Ishikawa (cell line): ENCODE measurements around the gene GPR37.

Source experiments
- CEBPB ChIP-seq: IDR thresholded peaks from 2 replicates; pipeline ENCODE4 v1.6.1; 2012
- CREB1 ChIP-seq: IDR thresholded peaks from 2 replicates; pipeline ENCODE4 v1.6.1; 2012; ENCODE audit warnings: low read depth
- EP300 ChIP-seq: IDR thresholded peaks from 2 replicates; pipeline ENCODE4 v1.6.1; 2012; ENCODE audit warnings: borderline replicate concordance
- FOXM1 ChIP-seq: IDR thresholded peaks from 2 replicates; pipeline ENCODE4 v1.6.1; 2012; ENCODE audit warnings: low read depth, borderline replicate concordance
- RAD21 ChIP-seq: IDR thresholded peaks from 2 replicates; pipeline ENCODE4 v1.6.1; 2012; ENCODE audit warnings: low read depth
- TEAD4 ChIP-seq: IDR thresholded peaks from 2 replicates; pipeline ENCODE4 v1.6.1; 2012
- TF ChIP-seq, protein P1 (sequence below): IDR thresholded peaks from 2 replicates; pipeline ENCODE4 v1.6.1; 2012; ENCODE audit warnings: low read depth, mild to moderate bottlenecking

DNA sequence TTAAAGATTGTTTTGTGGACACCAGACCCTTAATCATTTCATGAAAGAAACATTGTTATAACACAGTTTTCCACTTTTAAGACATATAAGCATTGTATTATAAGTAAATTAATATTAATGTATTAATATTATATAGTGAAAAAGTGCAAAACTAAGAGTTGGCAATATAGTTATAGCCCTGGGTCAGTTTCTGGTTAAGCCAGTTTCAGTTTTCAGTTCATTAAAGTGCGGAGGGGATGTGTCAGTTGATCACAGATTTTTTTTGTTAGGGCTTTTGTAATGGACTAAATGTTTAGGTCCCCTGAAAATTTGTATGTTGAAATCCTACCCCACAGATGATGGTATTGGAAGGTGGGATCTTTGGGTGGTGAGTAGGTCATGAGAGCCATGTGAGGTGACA, 45.7 kb upstream of the GPR37 start:
- TF ChIP-seq, protein P1, sequence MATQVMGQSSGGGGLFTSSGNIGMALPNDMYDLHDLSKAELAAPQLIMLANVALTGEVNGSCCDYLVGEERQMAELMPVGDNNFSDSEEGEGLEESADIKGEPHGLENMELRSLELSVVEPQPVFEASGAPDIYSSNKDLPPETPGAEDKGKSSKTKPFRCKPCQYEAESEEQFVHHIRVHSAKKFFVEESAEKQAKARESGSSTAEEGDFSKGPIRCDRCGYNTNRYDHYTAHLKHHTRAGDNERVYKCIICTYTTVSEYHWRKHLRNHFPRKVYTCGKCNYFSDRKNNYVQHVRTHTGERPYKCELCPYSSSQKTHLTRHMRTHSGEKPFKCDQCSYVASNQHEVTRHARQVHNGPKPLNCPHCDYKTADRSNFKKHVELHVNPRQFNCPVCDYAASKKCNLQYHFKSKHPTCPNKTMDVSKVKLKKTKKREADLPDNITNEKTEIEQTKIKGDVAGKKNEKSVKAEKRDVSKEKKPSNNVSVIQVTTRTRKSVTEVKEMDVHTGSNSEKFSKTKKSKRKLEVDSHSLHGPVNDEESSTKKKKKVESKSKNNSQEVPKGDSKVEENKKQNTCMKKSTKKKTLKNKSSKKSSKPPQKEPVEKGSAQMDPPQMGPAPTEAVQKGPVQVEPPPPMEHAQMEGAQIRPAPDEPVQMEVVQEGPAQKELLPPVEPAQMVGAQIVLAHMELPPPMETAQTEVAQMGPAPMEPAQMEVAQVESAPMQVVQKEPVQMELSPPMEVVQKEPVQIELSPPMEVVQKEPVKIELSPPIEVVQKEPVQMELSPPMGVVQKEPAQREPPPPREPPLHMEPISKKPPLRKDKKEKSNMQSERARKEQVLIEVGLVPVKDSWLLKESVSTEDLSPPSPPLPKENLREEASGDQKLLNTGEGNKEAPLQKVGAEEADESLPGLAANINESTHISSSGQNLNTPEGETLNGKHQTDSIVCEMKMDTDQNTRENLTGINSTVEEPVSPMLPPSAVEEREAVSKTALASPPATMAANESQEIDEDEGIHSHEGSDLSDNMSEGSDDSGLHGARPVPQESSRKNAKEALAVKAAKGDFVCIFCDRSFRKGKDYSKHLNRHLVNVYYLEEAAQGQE = no peak
- TF ChIP-seq EP300 (no peak), CREB1 (no peak), CEBPB (no peak), RAD21 (no peak), TEAD4 (no peak), FOXM1 (no peak)
